GM12891 (cell line): ENCODE measurements around the gene HBM.

Source experiments
- POLR2A ChIP-seq: IDR thresholded peaks from 2 replicates; pipeline ENCODE4 v1.6.1; 2011; ENCODE audit warnings: low read depth, low read length, control low read depth
- POU2F2 ChIP-seq: IDR thresholded peaks from 2 replicates; pipeline ENCODE4 v1.6.1; 2011; ENCODE audit warnings: low read depth, mild to moderate bottlenecking, control low read depth, low read length, moderate library complexity

GRCh38 chr16:142405-142967 lies 23.3 kb upstream of the HBM start:
- no peak for TF ChIP-seq POLR2A
- TF ChIP-seq POU2F2, result no peak
